Measurements from ENCODE around the gene INSR.
"Not testable (repeated sequence)": the region's sequence is repeated elsewhere in the genome, so short reads cannot be mapped to it uniquely, and the experiment has no call there.

Gene INSR

DNA sequence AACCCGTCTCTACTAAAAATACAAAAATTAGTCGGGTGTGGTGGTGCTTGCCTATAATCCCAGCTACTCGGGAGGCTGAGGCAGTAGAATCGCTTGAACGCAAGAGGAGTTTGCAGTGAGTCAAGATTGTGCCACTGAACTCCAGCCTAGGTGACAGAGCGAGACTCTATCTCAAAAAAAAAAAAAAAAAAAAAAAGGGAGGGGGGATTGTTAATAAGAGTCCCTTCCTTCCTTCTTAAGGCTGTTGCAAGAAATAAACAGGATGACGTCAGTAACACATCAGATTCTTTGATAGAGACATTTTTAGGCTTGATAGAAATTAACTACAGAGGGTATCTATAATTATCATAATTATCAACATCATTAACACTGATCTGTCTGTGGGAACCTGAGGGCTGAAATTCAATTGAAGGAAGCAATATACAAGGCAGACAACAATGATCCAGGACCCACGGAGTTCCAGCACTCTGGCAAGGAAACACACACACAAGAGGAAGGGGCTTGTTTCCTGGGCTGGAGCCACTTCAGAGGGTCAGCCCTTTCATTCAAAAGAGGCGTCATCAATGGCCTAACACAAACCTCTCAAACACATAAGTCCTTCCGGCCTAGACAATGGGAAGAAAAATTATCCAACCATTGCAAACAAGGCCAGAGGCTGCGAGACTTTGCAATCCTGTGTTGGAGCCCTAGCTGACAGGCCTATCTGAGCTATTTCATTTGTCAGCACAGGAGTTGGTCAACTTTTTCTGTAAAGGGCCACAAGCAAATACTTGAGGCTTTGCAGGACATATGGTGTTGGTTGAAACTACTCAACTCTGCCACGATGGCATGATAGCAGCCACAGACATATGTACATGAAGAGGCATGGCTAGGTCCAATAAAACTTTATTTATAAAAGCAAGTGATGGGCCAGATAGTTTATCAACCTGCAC, 105.2 kb downstream of the INSR start:
- DNase-seq, result no peak

DNA sequence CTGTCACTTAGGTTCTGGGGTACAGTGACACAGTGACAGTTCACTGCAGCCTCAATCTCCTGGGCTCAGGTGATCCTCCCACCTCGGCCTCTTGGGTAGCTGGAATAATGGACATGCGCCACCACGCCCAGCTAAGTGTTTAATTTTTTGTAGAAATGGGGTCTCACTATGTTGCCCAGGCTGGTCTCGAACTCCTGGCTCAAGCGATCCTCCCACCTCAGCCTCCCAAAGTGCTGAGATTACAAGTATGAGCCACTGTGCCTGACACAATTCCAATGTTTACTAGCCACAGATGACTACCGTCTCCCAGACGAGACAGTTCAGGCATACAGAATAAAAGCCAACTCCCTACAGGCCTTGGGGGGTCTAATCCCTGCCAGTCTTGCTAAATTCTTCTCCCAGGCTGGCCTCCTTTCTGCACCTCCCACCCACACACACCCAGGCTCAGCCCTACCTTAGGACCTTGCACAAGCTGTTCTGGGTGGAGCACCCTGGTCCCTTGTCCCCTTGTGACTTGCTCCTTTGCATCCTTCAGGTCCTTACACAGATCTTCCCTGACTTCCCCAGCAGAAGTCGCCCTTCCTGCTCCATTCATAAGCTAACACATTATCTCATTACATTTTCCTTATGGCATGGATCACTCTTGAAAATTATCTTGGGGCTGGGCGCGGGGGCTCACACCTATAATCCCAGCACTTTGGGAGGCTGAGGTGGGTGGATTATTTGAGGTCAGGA, 106.4 kb downstream of the INSR start:
- DNase-seq, result no peak

DNA sequence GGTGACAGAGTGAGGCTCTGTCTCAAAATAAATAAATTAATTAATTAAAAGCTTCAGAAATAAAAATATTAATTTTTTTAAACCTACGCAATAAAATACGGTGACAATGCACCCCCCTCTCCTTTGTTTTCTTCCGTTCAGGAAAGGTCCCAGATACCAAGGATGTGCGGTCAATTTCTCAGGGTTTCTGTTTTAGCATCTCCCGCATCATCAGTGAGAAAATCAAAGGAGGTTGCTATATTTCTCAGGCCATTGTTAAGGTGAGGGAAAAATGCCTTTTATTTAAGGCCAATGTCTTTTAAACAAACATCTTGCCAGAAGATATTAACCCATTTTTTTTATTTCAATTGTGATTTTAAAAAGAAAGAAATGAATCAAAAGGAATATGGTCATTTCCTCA, 111.7 kb downstream of the INSR start:
- DNase-seq, result no peak

DNA sequence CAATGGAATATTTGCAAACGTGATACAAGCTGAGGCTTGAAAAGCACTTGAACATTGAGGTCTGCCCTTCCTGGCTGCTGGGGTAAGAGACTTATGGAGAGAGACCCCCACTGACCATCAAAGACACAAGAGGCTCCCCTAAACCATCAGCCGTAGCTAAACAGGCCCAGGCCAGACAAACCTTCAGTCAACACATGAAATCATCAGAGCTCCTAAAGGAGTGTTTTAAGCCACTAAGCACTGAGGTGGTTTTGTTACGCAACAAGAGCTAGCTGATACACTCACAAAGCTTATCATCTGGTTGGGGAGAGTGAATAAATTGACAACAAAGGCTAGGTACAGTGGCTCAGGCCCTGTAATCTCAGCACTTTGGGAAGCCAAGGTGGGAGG, 114.3 kb downstream of the INSR start:
- no peak for DNase-seq

DNA sequence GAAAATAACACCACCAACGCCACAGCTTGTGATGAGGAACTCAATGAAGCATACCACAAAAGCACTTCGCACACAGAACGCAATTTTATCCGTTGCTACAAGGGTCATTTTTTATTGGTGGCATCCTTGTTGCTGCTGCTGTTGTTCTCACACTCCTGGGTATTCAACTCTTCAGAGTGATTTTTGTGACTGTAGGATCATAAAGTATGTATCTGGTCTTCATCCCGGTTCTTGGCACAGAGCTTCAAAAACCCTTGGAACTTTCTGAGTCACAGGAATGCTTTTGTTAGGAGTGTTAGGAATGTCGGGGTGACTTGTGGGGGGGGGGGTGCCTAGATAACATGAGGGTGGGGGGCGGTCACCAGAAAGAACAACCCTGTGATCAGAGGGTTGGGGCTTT, 116.3 kb downstream of the INSR start:
- no peak for DNase-seq

DNA sequence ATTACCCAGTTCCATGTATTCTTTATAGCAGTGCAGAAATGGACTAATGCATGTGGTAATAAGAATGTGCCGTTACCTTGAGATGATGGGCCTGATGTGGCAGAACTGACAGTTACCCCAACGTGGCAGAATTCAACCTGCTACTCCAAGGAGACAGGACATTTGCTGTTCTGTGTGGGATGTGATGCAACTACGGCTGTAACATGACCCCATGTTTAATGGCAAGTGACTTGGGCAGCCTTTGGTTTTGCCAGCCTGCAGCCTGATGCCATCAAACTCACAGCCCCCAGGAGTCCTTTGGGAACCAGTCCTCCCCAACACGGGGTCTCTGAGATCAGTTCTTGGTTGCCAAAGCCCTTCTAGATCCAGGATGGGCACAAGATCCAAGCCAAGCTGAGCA, 117.4 kb downstream of the INSR start:
- DNase-seq, result no peak

DNA sequence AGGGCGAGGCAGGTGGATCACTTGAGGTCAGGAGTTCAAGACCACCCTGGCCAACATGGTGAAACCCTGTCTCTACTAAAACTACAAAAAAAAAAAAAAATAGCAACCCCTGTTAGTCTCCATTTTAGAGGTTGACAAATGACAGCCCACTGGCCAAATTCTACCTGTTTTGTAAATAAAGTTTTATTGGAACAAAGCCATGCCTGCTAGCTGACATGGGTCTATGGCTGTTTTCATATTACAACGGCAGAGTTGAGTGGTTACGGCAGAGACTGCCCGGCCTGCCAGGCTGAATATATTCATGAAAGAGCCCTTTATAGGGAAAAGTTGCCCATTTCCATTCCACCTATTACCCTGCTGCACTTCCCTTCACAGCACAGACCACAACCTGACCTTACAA, 121.4 kb downstream of the INSR start:
- DNase-seq, result no peak

DNA sequence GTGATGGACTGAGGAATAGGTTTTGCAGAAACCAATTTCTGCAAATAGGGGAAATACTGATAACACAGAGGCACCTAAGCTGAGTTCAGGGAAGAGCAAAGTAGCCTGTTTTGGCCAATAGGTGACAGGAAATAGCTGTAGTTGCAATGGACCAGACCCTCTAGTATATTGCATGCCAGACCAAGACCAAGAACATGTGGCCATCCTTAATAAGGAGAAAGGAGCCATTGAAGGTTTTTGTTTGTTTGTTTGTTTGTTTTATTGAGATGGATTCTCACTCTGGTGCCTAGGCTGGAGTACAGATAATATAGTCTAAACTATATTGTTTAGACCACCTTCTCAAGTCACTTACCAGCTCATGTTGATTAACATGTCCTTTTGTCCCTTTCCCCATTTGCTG, 123.2 kb downstream of the INSR start:
- no peak for DNase-seq

DNA sequence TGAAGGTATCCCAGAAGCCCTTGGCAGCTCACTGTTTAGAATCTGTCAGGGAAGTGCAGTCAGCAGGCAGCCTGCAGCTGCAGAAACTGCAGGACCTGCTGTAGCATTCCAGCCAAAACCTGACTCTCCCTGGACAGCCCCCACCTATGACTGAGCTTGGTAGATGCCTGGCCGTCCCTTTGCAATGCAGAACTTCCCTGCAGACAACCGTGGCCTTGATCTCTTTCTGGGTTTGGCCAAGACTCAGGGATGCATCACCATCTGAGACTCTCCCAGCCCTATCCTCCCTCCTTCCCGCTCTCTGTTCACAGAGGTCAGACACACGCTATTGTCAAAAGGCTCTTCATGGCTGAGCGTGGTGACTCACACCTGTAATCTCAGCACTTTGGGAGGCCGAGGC, 125.3 kb downstream of the INSR start:
- DNase-seq, result no peak

DNA sequence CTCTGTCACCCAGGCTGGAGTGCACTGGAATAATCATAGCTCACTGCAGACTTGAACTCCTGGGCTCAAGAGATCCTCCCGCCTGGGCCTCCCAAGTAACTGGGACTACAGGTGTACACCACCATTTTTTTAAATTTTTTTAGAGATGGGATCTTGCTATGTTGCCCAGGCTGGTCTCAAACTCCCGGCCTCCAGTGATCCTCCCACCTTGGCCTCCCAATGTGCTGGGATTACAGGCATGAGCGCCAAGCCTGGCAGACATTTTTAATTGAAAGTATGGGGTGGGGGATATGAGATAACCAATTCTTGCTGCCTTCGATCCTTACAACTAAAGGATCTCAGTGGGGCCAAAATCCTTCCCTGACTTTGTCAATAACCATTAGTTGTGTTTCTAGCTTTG, 132.9 kb downstream of the INSR start:
- DNase-seq, result no peak

DNA sequence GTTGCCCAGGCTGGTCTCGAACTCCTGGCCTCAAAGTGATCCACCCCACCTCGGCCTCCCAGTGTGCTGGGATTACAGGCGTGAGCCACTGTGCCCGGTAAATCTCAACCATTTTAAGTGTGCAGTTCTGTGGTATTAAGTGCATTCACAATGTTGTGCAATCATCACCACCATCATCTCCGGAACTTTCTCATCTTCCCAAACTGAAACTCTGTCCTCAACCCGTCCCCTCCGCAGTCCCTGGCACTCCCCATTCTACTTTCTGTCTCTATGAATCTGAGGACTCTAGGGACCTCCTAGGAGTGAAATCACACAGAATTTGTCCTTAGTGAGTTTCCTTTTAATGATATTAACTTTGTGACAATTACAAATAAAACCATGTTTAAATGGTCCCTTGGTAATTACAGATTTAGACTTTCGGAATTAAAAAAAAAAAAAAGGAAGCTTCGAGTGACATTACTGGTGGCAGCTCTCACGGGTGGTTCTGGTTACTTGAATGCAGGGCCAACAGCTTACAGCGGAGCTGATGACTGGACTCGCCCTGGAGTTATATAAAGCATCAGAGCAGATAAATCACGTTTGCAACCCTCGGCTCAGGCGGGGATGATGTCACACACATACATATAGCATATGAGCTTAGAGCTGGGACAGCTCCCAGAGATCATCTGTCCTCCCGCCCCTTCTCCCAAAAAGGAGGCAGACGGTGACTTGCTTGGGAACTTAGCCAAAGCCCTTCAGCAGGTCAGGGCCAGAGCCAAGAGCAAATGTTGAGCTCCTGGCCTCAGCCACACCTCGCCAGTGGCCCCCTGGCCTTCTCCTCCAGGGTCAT, 134.9 kb downstream of the INSR start:
- no peak for DNase-seq

DNA sequence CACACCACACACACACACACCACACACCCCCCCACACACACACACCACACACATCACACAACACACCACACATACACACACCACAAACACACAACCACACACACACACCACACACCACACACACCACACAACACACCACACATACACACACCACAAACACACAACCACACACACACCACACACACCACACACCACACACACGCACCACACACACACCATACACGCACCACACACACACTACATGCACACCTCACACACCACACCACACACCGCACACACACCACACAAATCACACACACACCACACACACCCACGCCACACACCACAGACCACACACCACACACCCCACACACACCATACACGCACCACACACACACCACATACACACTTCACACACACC, 141.2 kb downstream of the INSR start:
- DNase-seq, result no peak

DNA sequence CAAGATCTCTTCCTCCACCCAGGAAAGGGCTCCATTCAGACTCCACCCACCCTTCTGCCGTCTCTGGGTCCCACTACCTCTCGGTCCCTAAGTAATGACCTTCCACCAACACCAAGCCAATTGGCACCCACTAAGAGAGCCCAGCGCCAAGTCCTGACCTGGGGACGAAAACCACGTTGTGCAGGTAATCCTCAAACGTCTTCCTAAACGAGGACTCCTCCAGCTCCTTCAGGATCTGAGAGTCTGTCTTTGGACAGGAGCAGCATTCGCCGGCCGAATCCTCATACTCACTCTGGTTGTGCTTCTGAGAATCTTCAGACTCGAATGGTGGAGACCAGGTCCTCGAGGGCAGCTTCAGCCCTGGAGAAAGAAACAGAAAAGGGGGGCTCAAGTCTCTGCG, 141.6 kb downstream of the INSR start:
- no peak for DNase-seq

DNA sequence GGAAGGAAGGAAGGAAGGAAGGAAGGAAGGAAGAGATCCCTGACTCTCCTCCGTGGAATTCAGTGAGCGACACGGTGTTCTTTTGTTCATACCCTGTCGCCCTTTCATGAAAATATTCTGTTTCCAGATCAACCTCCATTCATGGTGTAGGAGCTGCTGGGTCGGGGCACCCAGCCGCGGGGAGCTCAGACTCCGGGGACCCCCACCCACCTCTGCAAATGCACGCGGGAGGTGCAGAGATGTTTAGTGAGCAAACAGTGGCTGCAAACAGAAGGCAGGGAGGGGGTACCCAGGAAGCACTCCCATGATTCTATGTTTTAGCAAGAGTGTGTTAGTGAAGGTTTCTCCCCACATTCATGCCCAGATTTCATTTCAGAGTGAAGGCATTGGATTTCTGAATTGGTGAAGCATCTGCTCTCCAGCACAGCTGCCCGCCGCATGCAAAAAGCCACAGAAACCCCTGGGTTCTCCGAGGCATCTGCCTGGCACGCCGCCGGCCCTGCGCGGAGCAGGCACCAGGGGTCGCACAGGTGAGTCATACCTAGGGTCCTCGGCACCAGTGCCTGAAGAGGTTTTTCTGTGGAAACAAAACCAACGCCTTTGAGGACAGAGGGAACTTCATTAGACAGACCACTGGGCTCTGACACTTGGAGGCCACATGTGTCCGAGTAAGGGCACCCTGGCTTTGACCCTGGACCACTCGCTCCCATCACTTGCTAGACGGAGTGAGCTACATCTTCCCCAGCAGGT, 144.1 kb downstream of the INSR start:
- no peak for DNase-seq

DNA sequence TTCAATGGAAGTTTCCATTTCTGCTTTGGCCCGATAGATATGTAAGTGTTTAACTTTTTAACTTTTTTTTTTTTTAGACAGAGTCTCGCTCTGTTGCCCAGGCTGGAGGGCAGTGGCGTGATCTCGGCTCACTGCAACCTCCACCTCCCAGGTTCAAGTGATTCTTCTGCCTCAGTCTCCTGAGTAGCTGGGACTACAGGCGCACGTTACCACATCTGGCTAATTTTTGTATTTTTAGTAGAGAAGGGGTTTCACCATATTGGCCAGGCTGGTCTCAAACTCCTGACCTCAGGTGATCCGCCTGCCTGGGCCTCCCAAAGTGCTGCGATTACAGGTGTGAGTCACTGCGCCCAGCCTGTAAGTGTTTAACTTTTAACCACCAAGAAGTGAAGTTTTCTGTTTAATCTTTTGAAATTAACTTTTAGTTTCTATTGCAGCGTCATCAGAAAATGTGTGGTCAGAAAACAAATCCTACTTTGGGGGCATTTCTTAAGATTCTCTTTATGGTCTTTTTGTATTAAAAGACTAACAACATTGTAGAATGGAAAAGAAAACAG, 147.0 kb downstream of the INSR start:
- DNase-seq, result not testable (repeated sequence)

DNA sequence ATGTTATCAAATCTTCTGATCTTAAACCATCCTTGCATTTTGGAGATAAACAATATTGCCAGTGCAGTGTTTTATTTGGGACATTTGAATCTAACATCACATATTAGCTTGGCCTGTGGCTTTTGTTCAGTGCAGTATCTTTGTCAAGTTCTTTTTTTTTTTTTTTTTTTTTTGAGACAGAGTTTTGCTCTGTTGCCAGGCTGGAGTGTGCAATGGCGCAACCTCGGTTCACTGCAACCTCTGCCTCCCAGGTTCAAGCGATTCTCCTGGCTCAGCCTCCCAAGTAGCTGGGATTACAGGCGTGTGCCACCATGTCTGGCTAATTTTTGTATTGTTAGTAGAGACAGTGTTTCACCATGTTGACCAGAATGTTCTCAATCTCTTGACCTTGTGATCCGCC, 148.1 kb downstream of the INSR start:
- DNase-seq, result not testable (repeated sequence)

DNA sequence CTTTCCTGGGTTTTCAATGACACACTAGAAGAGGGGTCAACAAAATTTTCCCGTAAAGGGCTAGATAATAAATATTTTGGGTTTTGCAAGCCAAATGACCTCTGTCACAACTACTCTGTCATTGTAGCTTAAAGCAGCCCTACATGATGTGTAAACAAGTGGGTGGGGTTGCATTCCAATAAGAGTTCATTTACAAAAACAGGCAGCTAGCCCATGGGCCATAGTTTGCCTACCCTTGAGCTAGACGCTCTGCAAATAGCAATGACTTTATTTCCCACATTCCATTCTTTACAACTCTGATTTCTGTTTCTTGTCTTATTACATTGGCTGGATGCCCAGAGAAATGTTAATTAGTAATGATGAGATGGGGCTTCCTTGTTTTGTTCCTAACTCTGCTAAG, 148.7 kb downstream of the INSR start:
- DNase-seq, result no peak

DNA sequence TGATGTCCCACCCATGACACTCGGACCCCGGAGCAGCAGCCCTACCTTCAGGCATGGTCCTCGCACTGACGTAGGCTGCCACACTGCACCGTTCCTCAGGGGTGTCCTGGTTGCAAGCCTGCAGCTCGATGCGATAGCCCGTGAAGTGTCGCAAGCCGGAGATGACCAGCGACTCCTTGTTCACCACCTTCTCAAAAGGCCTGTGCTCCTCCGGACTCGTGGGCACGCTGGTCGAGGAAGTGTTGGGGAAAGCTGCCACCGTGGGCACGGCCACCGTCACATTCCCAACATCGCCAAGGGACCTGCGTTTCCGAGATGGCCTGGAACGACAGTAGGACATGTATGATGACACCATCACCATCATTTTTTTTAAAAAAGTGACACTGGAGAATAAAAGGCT, 151.4 kb downstream of the INSR start:
- DNase-seq, result no peak

DNA sequence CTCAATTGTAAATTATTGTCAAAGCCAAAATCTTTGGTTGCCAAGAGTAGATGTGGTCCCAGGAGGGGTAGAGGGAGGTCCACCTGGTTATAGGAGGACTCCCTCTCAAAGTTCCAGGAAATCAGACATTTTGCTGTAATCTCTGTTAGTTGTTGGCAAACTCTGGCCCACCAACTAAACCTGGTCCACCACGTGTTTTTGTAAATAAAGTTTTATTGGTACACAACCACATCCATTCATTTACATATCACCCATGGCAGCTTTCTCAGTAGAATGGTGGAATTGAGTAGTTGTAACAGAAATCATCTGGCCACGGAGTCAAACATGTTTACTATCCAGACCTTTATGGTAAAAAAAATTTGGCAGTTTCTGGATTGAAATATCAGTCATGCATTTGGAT, 154.1 kb downstream of the INSR start:
- DNase-seq, result no peak

DNA sequence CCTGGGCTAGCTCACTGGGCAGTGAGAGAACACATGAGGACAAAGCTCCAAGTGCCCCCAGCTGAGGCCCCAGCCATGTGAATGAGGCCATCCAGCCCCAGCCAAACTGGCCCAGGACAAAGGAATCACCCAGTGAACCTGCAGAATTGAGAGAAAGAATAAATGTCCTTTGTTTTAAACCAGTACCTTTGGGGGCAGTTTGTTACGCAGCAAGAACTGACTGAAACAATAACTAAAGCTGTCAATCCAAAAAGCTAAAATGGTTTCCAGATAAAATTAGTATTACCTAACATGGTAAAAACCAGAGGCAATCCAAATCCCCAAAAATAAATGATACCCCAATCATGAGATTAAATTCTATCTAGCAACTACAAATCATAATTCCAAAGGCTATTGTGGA, 155.1 kb downstream of the INSR start:
- no peak for DNase-seq

DNA sequence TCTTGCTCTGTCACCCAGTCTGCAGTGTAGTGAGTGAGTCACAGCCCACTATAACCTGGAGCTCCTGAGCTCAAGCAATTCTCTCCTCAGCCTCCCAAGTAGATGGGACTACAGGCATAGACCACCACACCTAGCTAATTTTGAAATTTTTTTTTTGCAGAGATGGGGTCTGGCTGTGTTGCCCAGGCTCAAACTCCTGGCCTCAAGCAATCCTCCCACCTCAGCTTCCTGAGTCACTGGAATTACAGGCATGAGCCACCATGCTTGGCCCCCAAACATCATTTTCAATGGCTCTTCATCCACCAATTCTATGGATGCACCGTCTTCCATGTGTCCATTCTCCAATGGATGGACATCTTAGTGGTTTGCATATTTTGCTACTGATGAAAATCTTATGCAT, 155.8 kb downstream of the INSR start:
- no peak for DNase-seq

DNA sequence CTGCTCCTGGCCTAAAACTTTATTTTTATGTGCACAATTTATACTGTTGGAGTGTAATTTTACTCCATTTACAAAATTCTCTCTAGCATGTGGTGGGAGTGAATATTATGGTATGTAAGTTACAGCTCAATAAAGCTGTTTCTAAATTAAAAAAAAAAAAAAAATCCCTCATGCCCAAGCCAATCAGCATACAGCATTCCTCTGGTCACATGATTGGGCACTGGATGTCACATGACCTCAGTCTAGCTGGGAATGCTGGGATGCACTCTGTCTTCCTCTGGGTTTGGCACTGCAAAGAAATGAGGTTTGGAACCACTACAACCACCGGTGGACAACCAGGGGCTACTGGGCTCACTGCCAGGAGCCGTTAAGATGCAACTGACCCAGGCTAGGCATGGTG, 157.1 kb downstream of the INSR start:
- no peak for DNase-seq
